Measurements from ENCODE around the gene PTPRG. TPM values are rescaled to one million over a fixed set of nuclear protein-coding genes. Genes with fewer than 3 reads are reported as not detected.

PTPRG gene
- total RNA-seq, 1 donor from 2014 or later, result 0.22 TPM

- ChIA-PET POLR2A (no interaction called here), CTCF (no interaction called here)
- Mint-ChIP-seq H3K9me3 (no peaks in the 10 kb centered on the region), H3K36me3 (ENCODE audit: low read depth) (no peaks in the 10 kb centered on the region), H3K27ac (no peak overlapping the region), H3K4me1 (no peaks in the 10 kb centered on the region), H3K27me3 (no peaks in the 10 kb centered on the region), H3K4me3 (no peak overlapping the region)
- intact Hi-C loops (cut with micrococcal nuclease), result no loop called here
- no peak for ATAC-seq (ENCODE audit: low read depth)
- no peak for DNase-seq
- no peak for TF ChIP-seq CTCF (IDR thresholded peaks at IDR 0.05)
These were observed 564.0 kb downstream of the PTPRG start for GRCh38 chr3:62125380-62125779.

- ChIA-PET CTCF (no interaction called here), POLR2A (no interaction called here)
- no peaks in the 10 kb centered on the region for H3K36me3 Mint-ChIP-seq (ENCODE audit: low read depth)
- no peaks in the 10 kb centered on the region for H3K4me1 Mint-ChIP-seq
- H3K27me3 Mint-ChIP-seq, result peaks cover 3% of the 10 kb centered on the region
- H3K27ac Mint-ChIP-seq, result no peak overlapping the region
- no peaks in the 10 kb centered on the region for H3K9me3 Mint-ChIP-seq
- intact Hi-C loops (cut with micrococcal nuclease), result no loop called here
- ATAC-seq (ENCODE audit: low read depth) (no peak), DNase-seq (no peak)
- TF ChIP-seq CTCF (IDR thresholded peaks at IDR 0.05), result no peak
- H3K4me3 Mint-ChIP-seq, result no peak overlapping the region
These were observed 565.7 kb downstream of the PTPRG start for GRCh38 chr3:62127116-62127515.

GRCh38 chr3:62128051-62128450, 566.7 kb downstream of the PTPRG start:
- Mint-ChIP-seq H3K27me3 (peaks cover 3% of the 10 kb centered on the region), H3K4me3 (no peak overlapping the region), H3K4me1 (no peaks in the 10 kb centered on the region), H3K36me3 (ENCODE audit: low read depth) (no peaks in the 10 kb centered on the region), H3K9me3 (no peaks in the 10 kb centered on the region), H3K27ac (no peak overlapping the region)
- intact Hi-C loops (cut with micrococcal nuclease), result no loop called here
- no peak for DNase-seq
- CTCF ChIA-PET, result no interaction called here
- POLR2A ChIA-PET, result no interaction called here
- ATAC-seq (ENCODE audit: low read depth), result no peak
- no peak for TF ChIP-seq CTCF (IDR thresholded peaks at IDR 0.05)

- H3K36me3 Mint-ChIP-seq (ENCODE audit: low read depth), result no peaks in the 10 kb centered on the region
- no peak for ATAC-seq (ENCODE audit: low read depth)
- no peaks in the 10 kb centered on the region for H3K9me3 Mint-ChIP-seq
- no peak for TF ChIP-seq CTCF (IDR thresholded peaks at IDR 0.05)
- peaks cover 3% of the 10 kb centered on the region for H3K27me3 Mint-ChIP-seq
- intact Hi-C loops (cut with micrococcal nuclease), result no loop called here
- no peak overlapping the region for H3K27ac Mint-ChIP-seq
- DNase-seq, result no peak
- H3K4me3 Mint-ChIP-seq, result no peak overlapping the region
- CTCF ChIA-PET, result no interaction called here
- H3K4me1 Mint-ChIP-seq, result no peaks in the 10 kb centered on the region
- POLR2A ChIA-PET, result no interaction called here
These were observed 567.3 kb downstream of the PTPRG start for GRCh38 chr3:62128681-62129080.

DNA sequence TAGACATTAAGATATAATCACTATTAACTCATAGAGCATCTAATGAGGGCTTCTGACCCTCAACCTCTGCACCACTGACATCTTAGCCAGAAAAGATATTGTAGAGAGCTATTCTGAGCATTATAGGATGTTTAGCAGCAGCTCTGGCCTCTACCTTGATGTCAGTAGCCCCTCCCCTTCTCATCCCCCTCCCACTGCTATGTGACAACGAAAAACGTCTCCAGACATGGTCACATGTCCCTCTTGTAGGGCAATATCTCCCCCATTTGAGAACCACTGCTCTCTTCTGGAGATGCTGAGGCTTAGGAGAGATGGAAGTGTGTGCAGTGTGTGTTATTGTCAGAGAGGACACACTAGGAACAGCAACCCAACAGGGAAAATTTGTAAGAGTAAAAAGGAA, 569.7 kb downstream of the PTPRG start:
- Mint-ChIP-seq H3K27me3 (peaks cover 7% of the 10 kb centered on the region), H3K4me1 (no peaks in the 10 kb centered on the region), H3K36me3 (ENCODE audit: low read depth) (no peaks in the 10 kb centered on the region), H3K9me3 (no peaks in the 10 kb centered on the region), H3K27ac (no peak overlapping the region), H3K4me3 (no peak overlapping the region)
- DNase-seq (no peak), ATAC-seq (ENCODE audit: low read depth) (no peak)
- intact Hi-C loops (cut with micrococcal nuclease), result no loop called here
- POLR2A ChIA-PET, result no interaction called here
- no peak for TF ChIP-seq CTCF (IDR thresholded peaks at IDR 0.05)
- CTCF ChIA-PET, result no interaction called here

Data from activated B cell treated with CpG ODN at 0.5 μM for 24 hours (primary cell).